Thyroid gland (tissue), 4 donors: Measurements from ENCODE around the gene TBCCD1.

Experiments used
- POLR2A ChIP-seq, 2 donors: fragments of 450-650 bp; IDR thresholded peaks; one replicate each; pipeline ENCODE4 v1.6.1; 2017; ENCODE audit warnings: antibody characterized with exemption in 2 of 2, mild to moderate bottlenecking in 2 of 2, moderate library complexity in 1 of 2
- TF ChIP-seq, protein P1 (sequence below), 6 experiments: fragments of 200-600 bp in 3 of 6; fragments of 450-650 bp in 3 of 6; sonication (generic) in 3 of 6; IDR thresholded peaks; one replicate each; pipeline ENCODE4 v1.5.1; 2016 to 2019; ENCODE audit warnings: antibody characterized with exemption in 6 of 6, mild to moderate bottlenecking in 2 of 6, inconsistent platforms in 1 of 6, moderate library complexity in 1 of 6

DNA sequence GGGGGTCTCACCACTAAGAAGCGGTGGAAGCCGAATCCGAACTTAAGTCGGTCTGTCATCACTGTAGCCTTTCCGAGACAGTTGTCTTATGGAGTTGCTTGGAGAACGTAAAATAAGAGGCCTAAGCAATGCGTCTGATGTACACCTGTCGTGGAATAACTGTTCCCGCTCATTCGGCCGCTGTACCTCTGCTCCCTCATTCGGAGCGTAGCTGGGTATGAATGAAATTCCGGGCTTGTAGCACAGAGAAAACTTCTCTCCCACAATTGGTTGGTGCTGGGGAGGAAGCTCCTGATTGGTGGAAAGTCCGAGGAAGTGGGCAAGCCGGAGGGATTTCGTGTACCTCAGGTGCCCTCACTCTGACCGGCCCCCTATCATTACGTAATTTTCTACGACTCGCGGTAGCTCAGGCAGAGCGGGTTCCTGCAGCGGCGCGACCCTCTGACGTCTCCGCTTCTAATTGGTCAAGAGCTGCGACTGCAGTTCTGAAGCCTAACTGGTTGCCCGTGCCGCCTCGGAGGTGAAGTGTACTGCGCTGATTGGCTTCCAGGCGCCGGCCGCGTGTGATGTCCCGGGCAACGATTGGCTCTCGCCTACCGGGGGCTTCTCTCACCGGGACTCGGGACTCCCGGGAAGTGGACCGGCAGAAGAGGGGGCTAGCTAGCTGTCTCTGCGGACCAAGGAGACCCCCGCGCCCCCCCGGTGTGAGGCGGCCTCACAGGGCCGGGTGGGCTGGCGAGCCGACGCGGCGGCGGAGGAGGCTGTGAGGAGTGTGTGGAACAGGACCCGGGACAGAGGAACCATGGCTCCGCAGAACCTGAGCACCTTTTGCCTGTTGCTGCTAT is 3.2 kb upstream of the TBCCD1 start, which contains the start of gene DNAJB11:
- TF ChIP-seq, protein P1, sequence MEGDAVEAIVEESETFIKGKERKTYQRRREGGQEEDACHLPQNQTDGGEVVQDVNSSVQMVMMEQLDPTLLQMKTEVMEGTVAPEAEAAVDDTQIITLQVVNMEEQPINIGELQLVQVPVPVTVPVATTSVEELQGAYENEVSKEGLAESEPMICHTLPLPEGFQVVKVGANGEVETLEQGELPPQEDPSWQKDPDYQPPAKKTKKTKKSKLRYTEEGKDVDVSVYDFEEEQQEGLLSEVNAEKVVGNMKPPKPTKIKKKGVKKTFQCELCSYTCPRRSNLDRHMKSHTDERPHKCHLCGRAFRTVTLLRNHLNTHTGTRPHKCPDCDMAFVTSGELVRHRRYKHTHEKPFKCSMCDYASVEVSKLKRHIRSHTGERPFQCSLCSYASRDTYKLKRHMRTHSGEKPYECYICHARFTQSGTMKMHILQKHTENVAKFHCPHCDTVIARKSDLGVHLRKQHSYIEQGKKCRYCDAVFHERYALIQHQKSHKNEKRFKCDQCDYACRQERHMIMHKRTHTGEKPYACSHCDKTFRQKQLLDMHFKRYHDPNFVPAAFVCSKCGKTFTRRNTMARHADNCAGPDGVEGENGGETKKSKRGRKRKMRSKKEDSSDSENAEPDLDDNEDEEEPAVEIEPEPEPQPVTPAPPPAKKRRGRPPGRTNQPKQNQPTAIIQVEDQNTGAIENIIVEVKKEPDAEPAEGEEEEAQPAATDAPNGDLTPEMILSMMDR (IDR thresholded peaks at IDR 0.05), result no peak
- peak in 1 of 2 donors; percentile 83 for TF ChIP-seq POLR2A (IDR thresholded peaks at IDR 0.05)
